NCI-H82 (cell line): ENCODE data around the gene DRC7.
"Not testable (repeated sequence)": the region's sequence is repeated elsewhere in the genome, so short reads cannot be mapped to it uniquely, and the experiment has no call there.

ENCODE experiments used
- DNase-seq: peaks from one replicate; lab custom pipeline; 2025; lab: John Stamatoyannopoulos, UW

Gene DRC7

GRCh38 chr16:57658878-57659674 lies 35.5 kb upstream of the DRC7 start:
- DNase-seq = no peak

GRCh38 chr16:57660715-57661463 lies 33.7 kb upstream of the DRC7 start:
- no peak for DNase-seq

DNA sequence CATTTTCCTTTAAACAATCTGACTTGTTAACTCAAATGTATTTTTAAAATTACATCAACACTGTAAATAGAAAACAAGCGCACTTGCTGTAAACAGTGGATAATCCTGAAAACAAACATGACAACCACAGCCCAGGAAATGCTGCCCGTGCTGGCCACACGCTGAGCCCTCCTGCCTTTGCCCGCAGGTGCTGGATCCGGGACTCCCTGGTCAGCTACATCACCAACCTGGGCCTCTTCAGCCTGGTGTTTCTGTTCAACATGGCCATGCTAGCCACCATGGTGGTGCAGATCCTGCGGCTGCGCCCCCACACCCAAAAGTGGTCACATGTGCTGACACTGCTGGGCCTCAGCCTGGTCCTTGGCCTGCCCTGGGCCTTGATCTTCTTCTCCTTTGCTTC lies 33.1 kb upstream of the DRC7 start:
- DNase-seq = no peak

DNA sequence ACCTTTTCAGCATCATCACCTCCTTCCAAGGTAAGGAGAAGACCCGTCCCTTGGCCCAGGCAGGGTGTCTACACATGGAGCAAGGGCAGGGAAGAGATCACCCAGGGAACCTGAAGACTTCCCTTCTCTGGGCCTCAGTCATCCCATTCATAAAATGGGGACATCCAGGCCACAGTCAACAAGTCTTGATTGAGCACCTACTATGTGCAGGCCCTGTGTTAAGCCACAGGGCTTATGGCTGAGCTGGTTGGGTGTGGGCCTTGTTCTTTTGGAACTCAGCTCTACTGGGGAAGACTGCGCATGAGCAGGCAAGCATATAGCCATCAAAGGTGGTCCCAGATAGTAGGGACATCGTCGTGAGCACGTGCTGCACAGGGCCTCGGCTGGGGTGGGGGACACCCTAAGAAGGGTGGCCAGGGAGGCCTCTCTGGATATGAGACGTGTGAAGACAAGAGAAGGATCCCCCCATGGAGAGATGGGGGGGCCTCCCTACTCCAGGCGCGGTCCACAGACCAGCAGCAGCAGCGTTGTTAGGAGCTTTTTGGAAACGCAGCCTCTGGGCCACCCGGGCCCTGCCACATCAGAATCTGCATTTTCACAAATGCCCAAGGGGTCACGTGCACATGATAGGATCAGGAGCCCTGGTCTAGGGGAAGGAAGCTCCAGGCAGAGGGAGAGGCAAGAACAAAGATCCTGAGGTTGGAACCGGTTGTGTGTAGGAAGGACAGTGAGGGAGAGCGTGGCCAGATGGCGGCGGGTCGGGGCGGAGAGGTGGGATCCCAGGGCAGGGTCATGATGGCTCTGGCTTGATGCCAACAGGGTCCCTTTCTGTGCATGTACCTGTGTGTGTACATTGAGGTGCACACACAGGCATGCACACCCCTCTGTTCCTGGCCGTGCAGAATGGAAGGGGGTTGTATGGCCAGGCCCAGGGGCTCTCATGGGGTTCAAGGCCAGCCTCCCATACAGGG lies 32.4 kb upstream of the DRC7 start:
- DNase-seq = no peak

DNA sequence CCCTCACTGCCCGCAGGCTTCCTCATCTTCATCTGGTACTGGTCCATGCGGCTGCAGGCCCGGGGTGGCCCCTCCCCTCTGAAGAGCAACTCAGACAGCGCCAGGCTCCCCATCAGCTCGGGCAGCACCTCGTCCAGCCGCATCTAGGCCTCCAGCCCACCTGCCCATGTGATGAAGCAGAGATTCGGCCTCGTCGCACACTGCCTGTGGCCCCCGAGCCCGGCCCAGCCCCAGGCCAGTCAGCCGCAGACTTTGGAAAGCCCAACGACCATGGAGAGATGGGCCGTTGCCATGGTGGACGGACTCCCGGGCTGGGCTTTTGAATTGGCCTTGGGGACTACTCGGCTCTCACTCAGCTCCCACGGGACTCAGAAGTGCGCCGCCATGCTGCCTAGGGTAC lies 31.2 kb upstream of the DRC7 start:
- no peak for DNase-seq

- DNase-seq = no peak
Measured at GRCh38 chr16:57663917-57664661, 30.5 kb upstream of the DRC7 start.

- no peak for DNase-seq
Measured at GRCh38 chr16:57664662-57665025, 30.0 kb upstream of the DRC7 start.

GRCh38 chr16:57665541-57665940 lies 29.1 kb upstream of the DRC7 start:
- no peak for DNase-seq

GRCh38 chr16:57666353-57667047 lies 28.1 kb upstream of the DRC7 start:
- DNase-seq = no peak

DNA sequence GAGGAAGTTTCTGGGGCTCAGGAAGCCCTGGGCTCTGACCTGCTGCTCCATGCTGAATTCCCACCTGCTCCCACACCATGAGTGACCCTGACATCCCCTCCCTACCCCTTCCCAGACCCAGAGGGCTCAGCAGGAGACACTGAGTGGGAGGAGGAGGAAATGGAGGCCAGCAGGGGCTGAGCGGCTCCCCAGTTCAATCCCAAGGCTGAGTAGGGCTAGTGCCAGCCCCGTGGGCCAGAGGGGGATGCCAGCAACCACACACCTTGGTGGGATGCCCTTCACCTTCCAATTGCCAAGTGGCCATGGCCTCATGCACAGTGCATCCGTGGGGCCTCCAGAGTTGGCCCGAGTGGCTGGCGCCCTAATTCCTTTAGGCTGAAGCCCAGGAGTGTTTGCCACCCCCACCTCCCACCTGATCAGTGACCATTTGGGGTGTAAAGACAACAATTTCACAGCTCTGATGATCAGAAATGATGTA lies 27.5 kb upstream of the DRC7 start:
- no peak for DNase-seq

GRCh38 chr16:57667526-57668262 lies 26.9 kb upstream of the DRC7 start:
- no peak for DNase-seq

DNA sequence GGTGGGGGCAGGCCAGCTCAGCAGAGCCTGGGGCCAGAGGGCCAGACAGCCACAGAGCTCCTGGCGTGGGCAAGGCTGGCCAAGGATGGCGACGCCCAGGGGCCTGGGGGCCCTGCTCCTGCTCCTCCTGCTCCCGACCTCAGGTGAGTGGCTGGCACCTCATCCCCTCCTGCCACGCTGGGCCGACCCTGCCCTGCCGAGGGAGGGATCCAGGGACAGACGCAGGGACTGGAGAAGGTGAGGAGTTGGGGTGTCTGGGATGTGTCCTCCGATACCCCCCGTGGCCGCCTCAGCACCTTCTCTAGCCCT lies 26.4 kb upstream of the DRC7 start, which contains the start of gene ADGRG3:
ADGRG3 (plus strand) TSS at position 44 of the 309 bp plus-strand sequence; CDS start at position 86, 42 bp downstream.
- no peak for DNase-seq

- DNase-seq = no peak
Measured at GRCh38 chr16:57668630-57669475, 25.8 kb upstream of the DRC7 start.

DNA sequence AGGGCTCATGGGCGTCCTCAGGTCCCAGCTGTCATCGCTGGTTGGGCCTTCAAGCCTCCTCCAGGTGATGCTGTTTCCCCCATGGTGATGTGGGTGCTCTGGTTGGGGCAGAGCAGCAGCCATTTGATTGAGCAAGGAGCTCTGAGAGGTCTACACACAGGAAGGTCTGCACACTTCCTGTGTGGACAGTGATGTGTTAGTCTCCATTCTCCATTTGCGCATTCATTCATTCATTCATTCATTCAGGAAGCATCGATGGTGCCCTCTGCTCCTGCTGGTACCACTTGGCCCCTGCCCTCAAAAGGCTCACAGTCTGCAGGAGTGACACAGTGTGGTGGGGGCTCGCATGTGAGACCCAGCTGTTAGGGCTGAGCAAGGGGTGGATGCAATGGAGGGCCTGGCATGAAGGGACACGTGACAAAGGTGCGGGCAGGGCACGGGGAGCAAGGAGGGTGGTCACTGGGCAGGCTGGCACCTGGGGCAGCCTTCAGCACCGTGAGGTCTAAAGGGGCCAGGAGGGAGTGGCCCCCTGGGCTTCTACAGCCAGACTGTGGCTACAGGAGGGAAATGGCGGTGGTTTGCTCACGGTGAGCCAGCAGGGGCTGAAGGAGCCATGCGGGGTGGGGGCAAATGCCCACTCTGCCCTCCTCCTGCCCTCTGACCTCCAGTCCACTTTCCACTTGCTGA lies 25.0 kb upstream of the DRC7 start:
- no peak for DNase-seq

GRCh38 chr16:57670196-57670595 lies 24.4 kb upstream of the DRC7 start:
- no peak for DNase-seq

DNA sequence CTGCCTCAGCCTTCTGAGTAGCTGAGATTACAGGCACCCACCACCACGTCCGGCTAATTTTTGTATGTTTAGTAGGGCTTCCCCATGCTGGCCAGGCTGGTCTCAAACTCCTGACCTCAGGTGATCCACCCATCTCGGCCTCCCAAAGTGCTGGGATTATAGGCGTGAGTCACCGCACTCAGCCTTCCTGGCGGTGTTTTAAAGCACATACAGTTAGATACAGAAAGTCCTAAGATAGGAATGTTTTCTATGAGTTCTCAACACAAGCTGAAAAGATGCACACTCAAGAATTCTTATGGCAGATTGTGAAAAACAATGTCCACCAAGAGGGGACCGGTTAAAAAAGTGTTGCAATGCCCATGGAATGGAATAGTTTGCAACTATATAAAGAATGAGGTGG lies 23.2 kb upstream of the DRC7 start:
- not testable (repeated sequence) for DNase-seq

- no peak for DNase-seq
Measured at GRCh38 chr16:57672416-57672815, 22.2 kb upstream of the DRC7 start.

DNA sequence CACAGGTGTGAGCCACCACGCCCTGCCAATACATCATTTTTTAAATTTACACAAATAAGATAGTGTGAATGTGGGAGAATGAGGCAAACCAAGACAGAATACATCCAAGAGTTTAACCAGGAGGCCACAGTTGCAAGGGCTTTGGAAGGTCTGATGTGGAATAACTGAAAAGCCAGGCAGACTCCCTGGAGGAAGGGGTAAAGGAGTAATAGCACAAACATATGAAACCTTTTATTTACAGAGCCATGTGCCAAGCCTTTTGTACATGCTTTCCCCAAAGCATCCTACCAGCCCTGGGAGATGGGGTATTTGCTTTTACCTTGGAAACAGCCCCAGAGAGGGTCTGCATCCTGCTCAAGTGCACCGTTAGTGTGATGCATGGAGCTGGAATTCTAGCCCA lies 21.8 kb upstream of the DRC7 start:
- no peak for DNase-seq
